ENCODE measurements around the gene PON1.

Gene PON1

GRCh38 chr7:95317546-95317945 lies 6.8 kb downstream of the PON1 start:
- no peak for DNase-seq

- DNase-seq = no peak
These were observed 7.7 kb downstream of the PON1 start for GRCh38 chr7:95316588-95316987.

GRCh38 chr7:95312561-95312960 lies 11.8 kb downstream of the PON1 start:
- no peak for DNase-seq

- no peak for DNase-seq
These were observed 12.9 kb downstream of the PON1 start for GRCh38 chr7:95311389-95311788.

GRCh38 chr7:95309951-95310350 lies 14.4 kb downstream of the PON1 start:
- no peak for DNase-seq

- DNase-seq = no peak
These were observed 19.3 kb downstream of the PON1 start for GRCh38 chr7:95304990-95305389.

GRCh38 chr7:95303013-95303905 lies 21.1 kb downstream of the PON1 start:
- peak; percentile 24 to 71 for DNase-seq

- no peak for DNase-seq
These were observed 26.2 kb downstream of the PON1 start for GRCh38 chr7:95298091-95298490.

GRCh38 chr7:95297041-95297440 lies 27.3 kb downstream of the PON1 start:
- no peak for DNase-seq

- no peak for DNase-seq
These were observed 27.9 kb downstream of the PON1 start for GRCh38 chr7:95296456-95296855.

GRCh38 chr7:95295397-95295796 lies 28.9 kb downstream of the PON1 start:
- no peak for DNase-seq

- DNase-seq = no peak
These were observed 34.0 kb downstream of the PON1 start for GRCh38 chr7:95290166-95290830.

- DNase-seq = no peak
These were observed 38.2 kb downstream of the PON1 start for GRCh38 chr7:95286096-95286495.

- DNase-seq = no peak
These were observed 44.9 kb downstream of the PON1 start for GRCh38 chr7:95279417-95279816.

- no peak for DNase-seq
These were observed 48.2 kb downstream of the PON1 start for GRCh38 chr7:95276114-95276513.

GRCh38 chr7:95269640-95270039 lies 54.7 kb downstream of the PON1 start:
- DNase-seq = no peak

GRCh38 chr7:95267754-95268153 lies 56.6 kb downstream of the PON1 start:
- no peak for DNase-seq

GRCh38 chr7:95265634-95266033 lies 58.7 kb downstream of the PON1 start:
- no peak for DNase-seq

- no peak for DNase-seq
These were observed 59.9 kb downstream of the PON1 start for GRCh38 chr7:95264363-95264891.

GRCh38 chr7:95263785-95264362 lies 60.5 kb downstream of the PON1 start:
- no peak for DNase-seq

- no peak for DNase-seq
These were observed 61.5 kb downstream of the PON1 start for GRCh38 chr7:95262875-95263274.

GRCh38 chr7:95261895-95262415 lies 62.4 kb downstream of the PON1 start:
- DNase-seq = no peak

- DNase-seq = no peak
These were observed 68.6 kb downstream of the PON1 start for GRCh38 chr7:95255691-95256090.

All from NCI-H526 (cell line).